Measurements from ENCODE around the gene RNU5B-1. TPM values are rescaled to one million over a fixed set of nuclear protein-coding genes. Genes with fewer than 3 reads are reported as not detected.

Gene RNU5B-1
- total RNA-seq, 1 donor from 2014 or later, result not detected

DNA sequence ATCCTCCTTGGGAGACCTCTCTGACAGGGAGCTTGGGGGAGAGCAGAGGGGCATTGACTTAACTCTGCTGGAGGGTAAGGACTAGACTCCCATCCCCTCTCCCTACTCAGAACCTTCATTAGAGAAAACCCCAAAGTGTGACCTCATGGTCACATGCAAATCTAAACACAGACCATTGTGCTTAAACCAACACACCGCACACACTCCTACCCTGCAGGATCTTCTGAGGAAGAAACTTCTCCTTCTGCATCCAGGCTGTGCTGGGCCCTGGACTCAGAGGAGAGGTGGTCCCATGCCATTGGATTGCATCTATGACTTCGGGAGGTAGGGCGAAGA lies 17.0 kb upstream of the RNU5B-1 start:
- Histone ChIP-seq H3K4me3 (no peak overlapping the region), H3K36me3 (no peaks in the 10 kb centered on the region), H2AFZ (replicated peaks) (peak overlapping the region; percentile 62), H3K9ac (no peak overlapping the region), H3K4me2 (no peak overlapping the region), H3K79me2 (ENCODE audit: low read depth) (no peaks in the 10 kb centered on the region), H4K20me1 (ENCODE audit: low read depth) (no peaks in the 10 kb centered on the region), H3K27ac (no peak overlapping the region), H3F3A (ENCODE audit: low read depth) (peaks cover 20% of the 10 kb centered on the region), H3K9me3 (ENCODE audit: low read depth) (no peaks in the 10 kb centered on the region), H3K4me1 (peaks cover 6% of the 10 kb centered on the region), H3K27me3 (peaks cover 11% of the 10 kb centered on the region)
- H3K4me3 Mint-ChIP-seq, result peak overlapping the region; percentile 80
- peaks cover 7% of the 10 kb centered on the region for H3K27me3 Mint-ChIP-seq (ENCODE audit: insufficient read depth, low read depth)
- no peak for DNase-seq (ENCODE audit: low spot score)
- TF ChIP-seq EZH2phosphoT487 (IDR thresholded peaks at IDR 0.05) (no peak), CTCF (IDR thresholded peaks at IDR 0.05) (no peak), EZH2 (IDR thresholded peaks at IDR 0.05) (no peak)
- peaks cover 19% of the 10 kb centered on the region for H3K4me1 Mint-ChIP-seq
- H3K9me3 Mint-ChIP-seq, result no peaks in the 10 kb centered on the region
- peak overlapping the region; percentile 25 for H3K27ac Mint-ChIP-seq
- peaks cover 11% of the 10 kb centered on the region for H3K36me3 Mint-ChIP-seq

DNA sequence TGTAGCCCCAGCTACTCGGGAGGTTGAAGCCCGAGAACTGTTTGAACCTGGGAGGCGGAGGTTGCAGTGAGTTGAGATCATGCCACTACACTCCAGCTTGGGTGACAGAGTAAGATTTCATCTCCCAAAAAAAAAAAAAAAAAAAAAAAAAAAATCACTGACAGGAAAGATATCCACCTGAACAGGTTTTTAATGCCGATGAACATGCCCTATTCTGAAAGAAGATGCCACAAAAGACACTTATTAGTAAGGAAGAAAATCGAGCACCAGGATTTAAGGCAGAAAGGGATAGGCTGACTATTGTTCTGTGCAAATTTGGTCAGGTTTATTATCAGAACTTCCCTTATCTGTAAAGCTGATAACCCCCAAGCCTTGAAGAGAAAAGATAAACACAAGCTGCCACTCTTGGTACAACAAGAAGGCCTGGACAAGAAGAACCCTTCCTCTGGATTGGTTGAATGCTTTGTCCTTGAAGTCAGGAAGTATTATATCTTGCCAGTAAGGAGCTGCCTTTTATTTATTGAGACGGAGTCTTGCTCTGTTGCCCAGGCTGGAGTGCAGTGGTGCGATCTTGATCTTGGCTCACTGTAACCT lies 15.1 kb upstream of the RNU5B-1 start:
- TF ChIP-seq EZH2 (IDR thresholded peaks at IDR 0.05) (no peak), EZH2phosphoT487 (IDR thresholded peaks at IDR 0.05) (no peak), CTCF (IDR thresholded peaks at IDR 0.05) (no peak)
- H4K20me1 ChIP-seq (ENCODE audit: low read depth), result no peaks in the 10 kb centered on the region
- H3F3A ChIP-seq (ENCODE audit: low read depth), result peaks cover 32% of the 10 kb centered on the region
- Mint-ChIP-seq H3K4me1 (peaks cover 25% of the 10 kb centered on the region), H3K27me3 (ENCODE audit: insufficient read depth, low read depth) (peaks cover 9% of the 10 kb centered on the region), H3K27ac (no peak overlapping the region), H3K4me3 (no peak overlapping the region), H3K9me3 (no peaks in the 10 kb centered on the region), H3K36me3 (no peaks in the 10 kb centered on the region)
- no peaks in the 10 kb centered on the region for H3K79me2 ChIP-seq (ENCODE audit: low read depth)
- no peaks in the 10 kb centered on the region for H3K9me3 ChIP-seq (ENCODE audit: low read depth)
- peaks cover 6% of the 10 kb centered on the region for H3K4me1 ChIP-seq
- H3K9ac ChIP-seq, result no peak overlapping the region
- no peak for DNase-seq (ENCODE audit: low spot score)
- no peaks in the 10 kb centered on the region for H3K36me3 ChIP-seq
- peaks cover 11% of the 10 kb centered on the region for H3K27me3 ChIP-seq
- no peak overlapping the region for H2AFZ ChIP-seq (replicated peaks)
- H3K4me2 ChIP-seq, result no peak overlapping the region
- H3K4me3 ChIP-seq, result no peak overlapping the region
- H3K27ac ChIP-seq, result no peak overlapping the region

DNA sequence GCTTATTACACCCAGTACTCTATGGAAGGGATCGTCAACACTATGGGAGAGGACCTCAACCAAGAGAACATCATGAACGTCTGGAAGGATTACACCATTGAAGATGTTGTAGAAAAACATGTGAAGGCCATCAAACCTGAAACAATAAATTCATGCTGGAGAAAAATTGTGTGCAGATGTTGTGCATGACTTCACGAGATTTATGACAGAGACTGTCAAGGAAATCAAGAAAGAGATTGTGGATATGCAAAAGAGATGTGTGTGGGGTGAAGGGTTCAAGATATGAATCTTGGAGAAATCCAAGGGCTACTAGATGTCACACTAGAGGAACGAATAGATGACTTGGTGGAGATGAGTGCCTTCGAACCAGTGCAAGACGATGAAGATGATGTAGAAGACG lies 14.2 kb upstream of the RNU5B-1 start:
- Histone ChIP-seq H3K36me3 (no peaks in the 10 kb centered on the region), H3F3A (ENCODE audit: low read depth) (peaks cover 30% of the 10 kb centered on the region), H3K9ac (no peak overlapping the region), H3K9me3 (ENCODE audit: low read depth) (no peaks in the 10 kb centered on the region), H3K27me3 (peaks cover 11% of the 10 kb centered on the region), H3K27ac (no peak overlapping the region), H3K4me2 (no peak overlapping the region), H3K4me1 (peaks cover 6% of the 10 kb centered on the region), H3K4me3 (no peak overlapping the region), H4K20me1 (ENCODE audit: low read depth) (no peaks in the 10 kb centered on the region), H3K79me2 (ENCODE audit: low read depth) (no peaks in the 10 kb centered on the region), H2AFZ (replicated peaks) (no peak overlapping the region)
- Mint-ChIP-seq H3K27ac (no peak overlapping the region), H3K36me3 (no peaks in the 10 kb centered on the region), H3K4me1 (peaks cover 27% of the 10 kb centered on the region), H3K4me3 (no peak overlapping the region), H3K9me3 (no peaks in the 10 kb centered on the region), H3K27me3 (ENCODE audit: insufficient read depth, low read depth) (peaks cover 9% of the 10 kb centered on the region)
- no peak for DNase-seq (ENCODE audit: low spot score)
- TF ChIP-seq EZH2phosphoT487 (IDR thresholded peaks at IDR 0.05) (no peak), CTCF (IDR thresholded peaks at IDR 0.05) (no peak), EZH2 (IDR thresholded peaks at IDR 0.05) (no peak)

Data from neural progenitor cell (in vitro differentiated cells).